Measurements from ENCODE around the gene DSC1. TPM values are rescaled to one million over a fixed set of nuclear protein-coding genes. Genes with fewer than 3 reads are reported as not detected.
"Not testable (repeated sequence)": the region's sequence is repeated elsewhere in the genome, so short reads cannot be mapped to it uniquely, and the experiment has no call there.

DSC1 gene
- total RNA-seq, 1 donor from 2014 or later = not detected

GRCh38 chr18:31189757-31190156, 27.1 kb upstream of the DSC1 start:
- TF ChIP-seq CTCF (IDR thresholded peaks at IDR 0.05) = no peak
- Histone ChIP-seq H3K9me3 (no peaks in the 10 kb centered on the region), H3K4me1 (no peaks in the 10 kb centered on the region), H3K27me3 (no peaks in the 10 kb centered on the region), H3K36me3 (no peaks in the 10 kb centered on the region), H3K4me3 (no peak overlapping the region), H3K27ac (no peak overlapping the region)
- intact Hi-C loops (cut with DNase I) = no loop called here
- no peak for DNase-seq (ENCODE audit: low spot score in 2 of 2)

GRCh38 chr18:31185186-31185950, 22.7 kb upstream of the DSC1 start:
- Histone ChIP-seq H3K9me3 (no peaks in the 10 kb centered on the region), H3K4me3 (no peak overlapping the region), H3K4me1 (no peaks in the 10 kb centered on the region), H3K36me3 (no peaks in the 10 kb centered on the region), H3K27ac (no peak overlapping the region), H3K27me3 (no peaks in the 10 kb centered on the region)
- TF ChIP-seq CTCF (IDR thresholded peaks at IDR 0.05) = no peak
- intact Hi-C loops (cut with DNase I) = no loop called here
- DNase-seq (ENCODE audit: low spot score in 2 of 2) = no peak

GRCh38 chr18:31183302-31183701, 20.6 kb upstream of the DSC1 start:
- H3K9me3 ChIP-seq = no peaks in the 10 kb centered on the region
- H3K4me3 ChIP-seq = no peak overlapping the region
- no peak for TF ChIP-seq CTCF (IDR thresholded peaks at IDR 0.05)
- DNase-seq (ENCODE audit: low spot score in 2 of 2) = no peak
- H3K27me3 ChIP-seq = no peaks in the 10 kb centered on the region
- intact Hi-C loops (cut with DNase I) = no loop called here
- H3K27ac ChIP-seq = no peak overlapping the region
- H3K4me1 ChIP-seq = no peaks in the 10 kb centered on the region
- no peaks in the 10 kb centered on the region for H3K36me3 ChIP-seq

- H3K27ac ChIP-seq; H3K4me3 ChIP-seq; H3K9me3 ChIP-seq; H3K4me1 ChIP-seq; H3K36me3 ChIP-seq; intact Hi-C loops (cut with DNase I); H3K27me3 ChIP-seq; DNase-seq (ENCODE audit: low spot score in 2 of 2): not testable (repeated sequence)
Measured at GRCh38 chr18:31177369-31177768, 14.7 kb upstream of the DSC1 start.

- no peaks in the 10 kb centered on the region for H3K4me1 ChIP-seq
- no peaks in the 10 kb centered on the region for H3K36me3 ChIP-seq
- no peak overlapping the region for H3K4me3 ChIP-seq
- TF ChIP-seq CTCF (IDR thresholded peaks at IDR 0.05) = no peak
- H3K9me3 ChIP-seq = no peaks in the 10 kb centered on the region
- no peak overlapping the region for H3K27ac ChIP-seq
- no peaks in the 10 kb centered on the region for H3K27me3 ChIP-seq
- intact Hi-C loops (cut with DNase I) = no loop called here
- no peak for DNase-seq (ENCODE audit: low spot score in 2 of 2)
Measured at GRCh38 chr18:31176531-31176930, 13.9 kb upstream of the DSC1 start.

GRCh38 chr18:31171144-31171839, 8.6 kb upstream of the DSC1 start:
- Histone ChIP-seq H3K9me3 (no peaks in the 10 kb centered on the region), H3K36me3 (no peaks in the 10 kb centered on the region), H3K4me1 (no peaks in the 10 kb centered on the region), H3K4me3 (no peak overlapping the region), H3K27me3 (no peaks in the 10 kb centered on the region), H3K27ac (no peak overlapping the region)
- intact Hi-C loops (cut with DNase I) = no loop called here
- no peak for DNase-seq (ENCODE audit: low spot score in 2 of 2)
- no peak for TF ChIP-seq CTCF (IDR thresholded peaks at IDR 0.05)
